ENCODE results near the gene CTSO.

DNA sequence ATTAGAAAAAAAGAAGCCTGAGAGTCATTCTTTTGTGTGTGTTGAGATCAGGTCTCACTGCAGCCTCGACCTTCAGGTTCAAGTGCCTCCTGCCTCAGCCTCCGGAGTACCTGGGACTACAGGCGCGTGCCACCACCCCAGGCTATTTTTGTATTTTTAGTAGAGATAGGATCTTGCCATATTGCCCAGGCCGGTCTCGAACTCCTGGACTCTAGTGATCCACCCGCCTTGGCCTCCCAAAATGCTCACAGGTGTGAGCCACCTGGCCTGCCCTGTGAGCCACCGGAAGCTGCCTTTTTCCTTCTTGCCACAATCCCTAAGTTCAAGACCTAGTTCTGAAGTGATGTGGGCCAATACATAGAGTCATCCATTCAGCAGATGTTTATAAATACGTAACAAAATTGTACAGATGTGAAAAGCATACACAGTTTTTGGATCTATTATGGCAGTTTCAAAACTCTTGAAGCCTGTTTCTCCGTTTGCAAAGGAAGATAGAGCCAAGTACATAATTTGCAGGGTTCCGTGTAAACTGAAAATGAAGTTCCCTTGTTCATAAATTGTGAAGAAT, 536 bp upstream of the CTSO start:
- TF ChIP-seq, protein P1, sequence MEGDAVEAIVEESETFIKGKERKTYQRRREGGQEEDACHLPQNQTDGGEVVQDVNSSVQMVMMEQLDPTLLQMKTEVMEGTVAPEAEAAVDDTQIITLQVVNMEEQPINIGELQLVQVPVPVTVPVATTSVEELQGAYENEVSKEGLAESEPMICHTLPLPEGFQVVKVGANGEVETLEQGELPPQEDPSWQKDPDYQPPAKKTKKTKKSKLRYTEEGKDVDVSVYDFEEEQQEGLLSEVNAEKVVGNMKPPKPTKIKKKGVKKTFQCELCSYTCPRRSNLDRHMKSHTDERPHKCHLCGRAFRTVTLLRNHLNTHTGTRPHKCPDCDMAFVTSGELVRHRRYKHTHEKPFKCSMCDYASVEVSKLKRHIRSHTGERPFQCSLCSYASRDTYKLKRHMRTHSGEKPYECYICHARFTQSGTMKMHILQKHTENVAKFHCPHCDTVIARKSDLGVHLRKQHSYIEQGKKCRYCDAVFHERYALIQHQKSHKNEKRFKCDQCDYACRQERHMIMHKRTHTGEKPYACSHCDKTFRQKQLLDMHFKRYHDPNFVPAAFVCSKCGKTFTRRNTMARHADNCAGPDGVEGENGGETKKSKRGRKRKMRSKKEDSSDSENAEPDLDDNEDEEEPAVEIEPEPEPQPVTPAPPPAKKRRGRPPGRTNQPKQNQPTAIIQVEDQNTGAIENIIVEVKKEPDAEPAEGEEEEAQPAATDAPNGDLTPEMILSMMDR (IDR thresholded peaks at IDR 0.05; ENCODE audit: low read depth, low read length, missing input control) = no peak
- TF ChIP-seq, protein P2, sequence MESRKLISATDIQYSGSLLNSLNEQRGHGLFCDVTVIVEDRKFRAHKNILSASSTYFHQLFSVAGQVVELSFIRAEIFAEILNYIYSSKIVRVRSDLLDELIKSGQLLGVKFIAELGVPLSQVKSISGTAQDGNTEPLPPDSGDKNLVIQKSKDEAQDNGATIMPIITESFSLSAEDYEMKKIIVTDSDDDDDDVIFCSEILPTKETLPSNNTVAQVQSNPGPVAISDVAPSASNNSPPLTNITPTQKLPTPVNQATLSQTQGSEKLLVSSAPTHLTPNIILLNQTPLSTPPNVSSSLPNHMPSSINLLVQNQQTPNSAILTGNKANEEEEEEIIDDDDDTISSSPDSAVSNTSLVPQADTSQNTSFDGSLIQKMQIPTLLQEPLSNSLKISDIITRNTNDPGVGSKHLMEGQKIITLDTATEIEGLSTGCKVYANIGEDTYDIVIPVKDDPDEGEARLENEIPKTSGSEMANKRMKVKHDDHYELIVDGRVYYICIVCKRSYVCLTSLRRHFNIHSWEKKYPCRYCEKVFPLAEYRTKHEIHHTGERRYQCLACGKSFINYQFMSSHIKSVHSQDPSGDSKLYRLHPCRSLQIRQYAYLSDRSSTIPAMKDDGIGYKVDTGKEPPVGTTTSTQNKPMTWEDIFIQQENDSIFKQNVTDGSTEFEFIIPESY (IDR thresholded peaks at IDR 0.05) = no peak
